Measurements from ENCODE around the gene NUF2. TPM values are rescaled to one million over a fixed set of nuclear protein-coding genes. Genes with fewer than 3 reads are reported as not detected.

NUF2 gene
- total RNA-seq, 4 donors from 2014 or later, result 0.44 to 2.2 TPM; not detected in 2

DNA sequence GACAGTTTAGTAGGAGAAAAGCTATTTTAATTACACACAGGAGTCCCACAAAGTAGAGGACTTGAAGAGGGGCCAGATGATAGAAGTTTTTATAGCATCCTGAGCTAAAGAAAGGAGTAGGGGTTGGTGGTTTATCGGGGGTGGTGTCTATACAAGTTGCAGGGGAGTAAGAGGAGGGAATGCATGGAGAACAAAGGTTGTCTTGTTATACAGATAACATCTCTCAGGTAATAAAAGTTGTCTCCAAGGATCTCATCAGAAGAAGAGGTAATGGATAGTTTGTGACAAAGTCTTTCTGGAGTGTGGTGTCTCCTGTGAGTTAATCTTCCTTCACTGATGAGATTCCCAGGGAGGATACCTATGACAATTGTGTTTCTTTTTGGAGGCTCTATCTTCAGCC is 23.4 kb upstream of the NUF2 start:
- Histone ChIP-seq H3K4me1 (no peaks in the 10 kb centered on the region), H3K36me3 (no peaks in the 10 kb centered on the region), H3K4me3 (replicated peaks in 1 of 3) (no peak overlapping the region), H3K27ac (no peak overlapping the region), H3K27me3 (no peaks in the 10 kb centered on the region), H3K9me3 (no peaks in the 10 kb centered on the region)
- intact Hi-C loops (cut with DNase I), result no loop called here
- DNase-seq, result no peak
- 22 to 29% methylated on average over 1 of the region's 1 CpG for WGBS, 2 donors
- TF ChIP-seq, protein P1, sequence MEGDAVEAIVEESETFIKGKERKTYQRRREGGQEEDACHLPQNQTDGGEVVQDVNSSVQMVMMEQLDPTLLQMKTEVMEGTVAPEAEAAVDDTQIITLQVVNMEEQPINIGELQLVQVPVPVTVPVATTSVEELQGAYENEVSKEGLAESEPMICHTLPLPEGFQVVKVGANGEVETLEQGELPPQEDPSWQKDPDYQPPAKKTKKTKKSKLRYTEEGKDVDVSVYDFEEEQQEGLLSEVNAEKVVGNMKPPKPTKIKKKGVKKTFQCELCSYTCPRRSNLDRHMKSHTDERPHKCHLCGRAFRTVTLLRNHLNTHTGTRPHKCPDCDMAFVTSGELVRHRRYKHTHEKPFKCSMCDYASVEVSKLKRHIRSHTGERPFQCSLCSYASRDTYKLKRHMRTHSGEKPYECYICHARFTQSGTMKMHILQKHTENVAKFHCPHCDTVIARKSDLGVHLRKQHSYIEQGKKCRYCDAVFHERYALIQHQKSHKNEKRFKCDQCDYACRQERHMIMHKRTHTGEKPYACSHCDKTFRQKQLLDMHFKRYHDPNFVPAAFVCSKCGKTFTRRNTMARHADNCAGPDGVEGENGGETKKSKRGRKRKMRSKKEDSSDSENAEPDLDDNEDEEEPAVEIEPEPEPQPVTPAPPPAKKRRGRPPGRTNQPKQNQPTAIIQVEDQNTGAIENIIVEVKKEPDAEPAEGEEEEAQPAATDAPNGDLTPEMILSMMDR (IDR thresholded peaks at IDR 0.05), result no peak
- TF ChIP-seq POLR2A (IDR thresholded peaks at IDR 0.05), result no peak

DNA sequence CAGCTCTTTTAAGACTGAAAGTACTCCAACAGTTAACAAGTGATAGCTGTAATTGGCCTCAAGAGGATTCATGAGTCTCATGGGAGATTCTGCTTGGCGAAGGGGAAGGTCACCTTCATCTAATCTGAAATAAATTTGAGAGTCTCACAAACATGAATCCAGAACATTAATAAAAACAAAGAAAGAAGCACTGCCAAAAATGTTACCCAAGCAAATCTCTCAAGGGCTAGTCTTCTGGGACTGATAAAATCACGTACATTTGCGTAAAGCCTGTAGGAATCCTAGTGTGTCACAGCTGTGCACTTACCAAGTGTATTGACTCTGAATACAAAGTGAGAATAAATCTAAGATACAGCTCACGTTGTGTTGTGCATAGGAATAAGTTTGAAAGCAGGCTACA is 21.2 kb upstream of the NUF2 start:
- intact Hi-C loops (cut with DNase I), result no loop called here
- Histone ChIP-seq H3K36me3 (no peaks in the 10 kb centered on the region), H3K4me1 (no peaks in the 10 kb centered on the region), H3K9me3 (no peaks in the 10 kb centered on the region), H3K4me3 (replicated peaks in 1 of 3) (no peak overlapping the region), H3K27ac (no peak overlapping the region), H3K27me3 (no peaks in the 10 kb centered on the region)
- WGBS, 2 donors, result 70 to 76% methylated on average over 4 of the region's 4 CpGs
- DNase-seq, result no peak
- no peak for TF ChIP-seq POLR2A (IDR thresholded peaks at IDR 0.05)
- TF ChIP-seq, protein P1 (IDR thresholded peaks at IDR 0.05), result no peak

DNA sequence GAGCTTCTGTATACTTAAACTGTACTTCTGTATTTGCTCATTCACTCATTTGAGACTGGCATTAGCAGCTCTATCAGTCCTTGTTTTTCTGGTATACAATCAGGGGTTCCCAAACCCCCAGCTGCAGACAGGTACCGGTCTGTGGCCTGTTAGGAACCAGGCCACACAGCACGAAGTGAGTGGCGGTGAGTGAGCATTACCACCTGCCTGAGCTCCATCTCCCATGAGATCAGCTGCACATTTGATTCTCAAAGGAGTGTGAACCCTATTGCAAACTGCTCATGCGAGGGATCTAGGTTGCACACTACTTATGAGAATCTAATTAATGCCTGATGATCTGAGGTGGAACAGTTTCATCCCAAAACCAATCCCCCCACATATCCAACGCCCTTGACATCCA is 18.2 kb upstream of the NUF2 start:
- Histone ChIP-seq H3K9me3 (no peaks in the 10 kb centered on the region), H3K36me3 (no peaks in the 10 kb centered on the region), H3K27me3 (no peaks in the 10 kb centered on the region), H3K4me3 (replicated peaks in 1 of 3) (no peak overlapping the region), H3K4me1 (no peaks in the 10 kb centered on the region), H3K27ac (no peak overlapping the region)
- WGBS, 2 donors, result 94 to 96% methylated on average over 5 of the region's 5 CpGs
- TF ChIP-seq POLR2A (IDR thresholded peaks at IDR 0.05), result no peak
- TF ChIP-seq, protein P1 (IDR thresholded peaks at IDR 0.05), result no peak
- intact Hi-C loops (cut with DNase I), result no loop called here
- DNase-seq, result no peak

- TF ChIP-seq POLR2A (IDR thresholded peaks at IDR 0.05), result no peak
- TF ChIP-seq, protein P1 (IDR thresholded peaks at IDR 0.05), result no peak
- H3K27ac ChIP-seq, result no peak overlapping the region
- no peak overlapping the region for H3K4me3 ChIP-seq (replicated peaks in 1 of 3)
- H3K27me3 ChIP-seq, result no peaks in the 10 kb centered on the region
- no peaks in the 10 kb centered on the region for H3K4me1 ChIP-seq
- DNase-seq, result no peak
- intact Hi-C loops (cut with DNase I), result no loop called here
- H3K9me3 ChIP-seq, result no peaks in the 10 kb centered on the region
- WGBS, 2 donors, result 94 to 100% methylated on average over 1 of the region's 1 CpG
- no peaks in the 10 kb centered on the region for H3K36me3 ChIP-seq
Measured at GRCh38 chr1:163305441-163305840, 16.3 kb upstream of the NUF2 start.

DNA sequence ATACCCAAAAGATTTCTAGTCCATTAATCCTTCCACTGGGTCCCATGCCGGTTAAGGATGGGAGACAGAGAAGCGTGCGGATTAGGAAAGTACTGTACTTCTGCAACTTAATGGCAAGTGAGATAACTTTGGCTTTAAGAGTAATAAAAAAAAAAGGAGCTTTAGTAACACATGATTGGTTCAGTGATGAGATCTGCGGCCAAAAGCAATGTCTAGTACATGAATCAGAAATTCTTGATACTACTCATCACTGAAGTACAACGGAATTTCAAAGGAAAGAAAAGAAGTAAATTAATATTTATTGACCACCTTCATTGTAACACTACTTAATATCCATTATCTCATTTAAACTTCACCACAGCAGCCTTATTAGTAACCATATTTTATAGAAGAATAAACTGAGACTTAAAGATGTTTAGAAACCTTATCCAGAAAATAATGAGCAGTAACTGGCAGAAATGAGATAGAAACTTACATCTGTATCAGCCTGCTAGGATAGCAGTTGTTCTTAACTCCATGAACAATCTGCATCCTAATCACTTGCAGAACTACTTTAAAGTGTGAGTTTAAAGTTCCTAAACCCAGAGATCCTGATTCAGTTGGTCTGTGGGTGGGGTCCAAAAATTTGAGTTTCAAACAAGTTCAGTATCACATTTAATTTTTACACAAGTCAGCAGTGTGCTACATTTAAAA is 14.1 kb upstream of the NUF2 start:
- H3K4me1 ChIP-seq, result no peaks in the 10 kb centered on the region
- 91 to 92% methylated on average over 5 of the region's 5 CpGs for WGBS, 2 donors
- no peak for DNase-seq
- TF ChIP-seq, protein P1 (IDR thresholded peaks at IDR 0.05), result no peak
- no peak for TF ChIP-seq POLR2A (IDR thresholded peaks at IDR 0.05)
- H3K9me3 ChIP-seq, result no peaks in the 10 kb centered on the region
- H3K4me3 ChIP-seq (replicated peaks in 1 of 3), result no peak overlapping the region
- H3K27ac ChIP-seq, result no peak overlapping the region
- intact Hi-C loops (cut with DNase I), result no loop called here
- H3K27me3 ChIP-seq, result no peaks in the 10 kb centered on the region
- H3K36me3 ChIP-seq, result no peaks in the 10 kb centered on the region
